ENCODE measurements around the gene WAPL. TPM values are rescaled to one million over a fixed set of nuclear protein-coding genes. Genes with fewer than 3 reads are reported as not detected.

The WAPL gene
- total RNA-seq, 2 experiments from 2014 or later: 34.3 TPM

DNA sequence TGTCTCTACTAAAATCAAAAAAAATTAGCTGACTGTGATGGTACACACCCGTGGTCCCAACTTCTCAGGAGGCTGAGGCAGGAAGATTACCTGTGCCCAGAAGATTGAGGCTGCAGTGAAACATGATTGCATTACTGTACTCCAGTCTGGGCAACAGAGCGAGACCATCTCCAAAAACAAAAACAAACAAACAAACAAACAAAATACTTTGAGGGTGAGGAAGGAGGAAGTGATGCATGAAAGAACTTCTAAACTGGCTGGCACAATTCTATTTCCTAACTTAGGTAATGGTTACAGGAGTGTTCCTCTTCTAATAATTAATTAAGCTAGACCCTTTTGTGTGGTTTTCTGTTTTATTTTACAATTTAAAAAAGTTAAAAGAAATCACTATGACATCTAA, 15.5 kb downstream of the WAPL start:
- no peaks in the 10 kb centered on the region for H3K27me3 Mint-ChIP-seq
- no peaks in the 10 kb centered on the region for H3K27me3 ChIP-seq (ENCODE audit: control insufficient read depth in 1 of 2, insufficient read depth in 2 of 2, low read length in 2 of 2)
- no peak overlapping the region for H3K4me3 ChIP-seq (ENCODE audit: low read length)
- H3K4me1 Mint-ChIP-seq (ENCODE audit: low read depth): peaks cover 37% of the 10 kb centered on the region
- TF ChIP-seq, protein P1, sequence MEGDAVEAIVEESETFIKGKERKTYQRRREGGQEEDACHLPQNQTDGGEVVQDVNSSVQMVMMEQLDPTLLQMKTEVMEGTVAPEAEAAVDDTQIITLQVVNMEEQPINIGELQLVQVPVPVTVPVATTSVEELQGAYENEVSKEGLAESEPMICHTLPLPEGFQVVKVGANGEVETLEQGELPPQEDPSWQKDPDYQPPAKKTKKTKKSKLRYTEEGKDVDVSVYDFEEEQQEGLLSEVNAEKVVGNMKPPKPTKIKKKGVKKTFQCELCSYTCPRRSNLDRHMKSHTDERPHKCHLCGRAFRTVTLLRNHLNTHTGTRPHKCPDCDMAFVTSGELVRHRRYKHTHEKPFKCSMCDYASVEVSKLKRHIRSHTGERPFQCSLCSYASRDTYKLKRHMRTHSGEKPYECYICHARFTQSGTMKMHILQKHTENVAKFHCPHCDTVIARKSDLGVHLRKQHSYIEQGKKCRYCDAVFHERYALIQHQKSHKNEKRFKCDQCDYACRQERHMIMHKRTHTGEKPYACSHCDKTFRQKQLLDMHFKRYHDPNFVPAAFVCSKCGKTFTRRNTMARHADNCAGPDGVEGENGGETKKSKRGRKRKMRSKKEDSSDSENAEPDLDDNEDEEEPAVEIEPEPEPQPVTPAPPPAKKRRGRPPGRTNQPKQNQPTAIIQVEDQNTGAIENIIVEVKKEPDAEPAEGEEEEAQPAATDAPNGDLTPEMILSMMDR (IDR thresholded peaks at IDR 0.05): no peak
- H3K36me3 ChIP-seq (ENCODE audit: insufficient read depth, low read length): peaks cover 27% of the 10 kb centered on the region
- H3K36me3 Mint-ChIP-seq (ENCODE audit: low read depth): peaks cover 35% of the 10 kb centered on the region
- H3K9me3 ChIP-seq (ENCODE audit: control insufficient read depth in 1 of 2, insufficient read depth in 1 of 2, low read length in 2 of 2): no peaks in the 10 kb centered on the region
- H3K4me3 Mint-ChIP-seq: no peak overlapping the region
- no peaks in the 10 kb centered on the region for H3K9me3 Mint-ChIP-seq
- POLR2A ChIA-PET: no interaction called here
- intact Hi-C loops (cut with DNase I, micrococcal nuclease): no loop called here
- DNase-seq (no peak), ATAC-seq (ENCODE audit: poor library complexity) (no peak)
- CTCF ChIA-PET: no interaction called here
- H3K27ac ChIP-seq (ENCODE audit: low read depth in 1 of 2, low read length in 2 of 2): no peak overlapping the region
- peak overlapping the region; percentile 61 for H3K27ac Mint-ChIP-seq
- peaks cover 33% of the 10 kb centered on the region for H3K4me1 ChIP-seq (ENCODE audit: insufficient read depth, low read length)

DNA sequence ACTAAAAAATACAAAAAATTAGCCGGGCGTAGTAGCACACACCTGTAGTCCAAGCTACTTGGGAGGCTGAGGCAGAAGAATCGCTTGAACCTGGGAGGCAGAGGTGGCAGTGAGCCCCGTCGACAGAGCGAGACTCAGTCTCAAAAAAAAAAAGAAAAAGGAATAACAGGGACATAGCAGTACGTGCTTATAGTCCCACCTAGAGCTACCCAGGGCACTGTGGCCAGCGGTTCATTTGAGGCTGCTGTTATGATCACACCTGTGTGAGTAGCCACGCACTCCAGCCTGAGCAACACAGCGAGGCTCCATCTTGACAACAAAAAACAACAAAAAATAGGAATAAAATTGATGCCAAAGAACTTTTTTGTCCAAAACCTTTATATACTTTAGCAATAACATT, 17.1 kb downstream of the WAPL start:
- ATAC-seq (ENCODE audit: poor library complexity) (no peak), DNase-seq (no peak)
- TF ChIP-seq, protein P1 (IDR thresholded peaks at IDR 0.05): no peak
- no peaks in the 10 kb centered on the region for H3K9me3 ChIP-seq (ENCODE audit: control insufficient read depth in 1 of 2, insufficient read depth in 1 of 2, low read length in 2 of 2)
- Mint-ChIP-seq H3K27ac (no peak overlapping the region), H3K4me1 (ENCODE audit: low read depth) (peaks cover 52% of the 10 kb centered on the region), H3K4me3 (no peak overlapping the region), H3K36me3 (ENCODE audit: low read depth) (peaks cover 51% of the 10 kb centered on the region), H3K27me3 (no peaks in the 10 kb centered on the region), H3K9me3 (no peaks in the 10 kb centered on the region)
- H3K36me3 ChIP-seq (ENCODE audit: insufficient read depth, low read length): peaks cover 38% of the 10 kb centered on the region
- no peaks in the 10 kb centered on the region for H3K27me3 ChIP-seq (ENCODE audit: control insufficient read depth in 1 of 2, insufficient read depth in 2 of 2, low read length in 2 of 2)
- intact Hi-C loops (cut with DNase I, micrococcal nuclease): no loop called here
- POLR2A ChIA-PET: no interaction called here
- H3K27ac ChIP-seq (ENCODE audit: low read depth in 1 of 2, low read length in 2 of 2): no peak overlapping the region
- H3K4me1 ChIP-seq (ENCODE audit: insufficient read depth, low read length): peaks cover 30% of the 10 kb centered on the region
- no peak overlapping the region for H3K4me3 ChIP-seq (ENCODE audit: low read length)
- CTCF ChIA-PET: no interaction called here

DNA sequence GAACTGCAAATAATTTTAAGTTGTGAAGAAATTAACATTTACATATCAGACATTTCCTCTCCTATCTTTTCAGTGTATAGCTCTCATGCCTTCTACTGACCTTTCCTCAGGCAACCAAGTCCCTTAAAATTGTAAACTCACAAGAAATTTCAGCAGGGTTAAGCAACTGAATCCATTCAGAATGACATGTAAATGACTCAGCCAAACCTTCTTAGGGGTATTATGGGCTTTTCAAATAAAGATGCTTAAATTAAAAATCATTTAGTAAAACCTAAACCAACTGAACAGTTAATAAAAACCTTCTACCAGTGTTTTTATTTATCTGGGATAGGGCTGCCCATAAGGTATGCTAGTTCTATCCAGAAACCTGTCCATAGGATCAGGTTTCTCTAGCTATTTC, 20.7 kb downstream of the WAPL start:
- Histone ChIP-seq H3K9me3 (ENCODE audit: control insufficient read depth in 1 of 2, insufficient read depth in 1 of 2, low read length in 2 of 2) (no peaks in the 10 kb centered on the region), H3K27me3 (ENCODE audit: control insufficient read depth in 1 of 2, insufficient read depth in 2 of 2, low read length in 2 of 2) (no peaks in the 10 kb centered on the region), H3K36me3 (ENCODE audit: insufficient read depth, low read length) (peaks cover 56% of the 10 kb centered on the region), H3K4me1 (ENCODE audit: insufficient read depth, low read length) (peaks cover 12% of the 10 kb centered on the region), H3K27ac (ENCODE audit: low read depth in 1 of 2, low read length in 2 of 2) (no peak overlapping the region), H3K4me3 (ENCODE audit: low read length) (no peak overlapping the region)
- Mint-ChIP-seq H3K4me3 (no peak overlapping the region), H3K36me3 (ENCODE audit: low read depth) (peaks cover 77% of the 10 kb centered on the region), H3K9me3 (no peaks in the 10 kb centered on the region), H3K27ac (peak overlapping the region; percentile 11), H3K27me3 (no peaks in the 10 kb centered on the region), H3K4me1 (ENCODE audit: low read depth) (peaks cover 74% of the 10 kb centered on the region)
- TF ChIP-seq, protein P1 (IDR thresholded peaks at IDR 0.05): no peak
- DNase-seq: no peak
- POLR2A ChIA-PET: no interaction called here
- CTCF ChIA-PET: no interaction called here
- intact Hi-C loops (cut with DNase I, micrococcal nuclease): no loop called here
- no peak for ATAC-seq (ENCODE audit: poor library complexity)

All from CD4-positive, alpha-beta T cell (primary cell).